PC-9 (cell line): ENCODE data around the gene YIPF5. TPM values are rescaled to one million over a fixed set of nuclear protein-coding genes. Genes with fewer than 3 reads are reported as not detected.

Experiments
- BruUV-seq: library from RNA; stranded (reverse); fragments of 400-500 nt; replicated peaks from 2 replicates; lab custom pipeline; 2021; lab: Mats Ljungman, UMichigan
- CTCF ChIA-PET: fragments of 300-600 bp; sonication (Branson Sonifier 250); formaldehyde crosslinking; loops from one replicate; lab custom pipeline; 2022; ENCODE audit warnings: antibody characterized with exemption; lab: Charles Lee
- POLR2A ChIA-PET: fragments of 300-600 bp; sonication (Branson Sonifier 250); formaldehyde crosslinking; loops from one replicate; lab custom pipeline; 2022; ENCODE audit warnings: antibody characterized with exemption; ENCODE audit not compliant: unreplicated experiment; lab: Charles Lee
- DNase-seq, 2 experiments: peaks; one replicate each; pipeline versions ENCODE4 v3.0.0 to v3.0.0-alpha.2; 2015 to 2022; ENCODE audit warnings: mixed read lengths in 1 of 2
- H2AFZ ChIP-seq: fragments of 200-600 bp; sonication (generic); 2 replicates; pipeline ENCODE4 v1.8.1; 2017; ENCODE audit warnings: antibody characterized with exemption
- H3F3A ChIP-seq: fragments of 200-600 bp; sonication (generic); 2 replicates; pipeline ENCODE4 v1.8.1; 2017; ENCODE audit warnings: antibody characterized with exemption, mild to moderate bottlenecking, low read depth; ENCODE audit not compliant: insufficient read depth
- H3K27ac ChIP-seq: fragments of 200-600 bp; sonication (generic); 2 replicates; pipeline ENCODE4 v1.6.1; 2016; ENCODE audit warnings: mixed run types
- H3K27me3 ChIP-seq: fragments of 200-600 bp; sonication (generic); 2 replicates; pipeline ENCODE4 v1.6.1; 2016; ENCODE audit warnings: low read depth, mixed run types; ENCODE audit not compliant: insufficient read depth
- H3K36me3 ChIP-seq: fragments of 200-600 bp; sonication (generic); 2 replicates; pipeline ENCODE4 v1.6.1; 2016; ENCODE audit warnings: low read depth, mixed run types
- H3K4me1 ChIP-seq: fragments of 200-600 bp; sonication (generic); replicated peaks from 2 replicates; pipeline ENCODE4 v1.6.1; 2016; ENCODE audit warnings: mixed run types; ENCODE audit not compliant: insufficient read depth
- H3K4me2 ChIP-seq: fragments of 200-600 bp; sonication (generic); 2 replicates; pipeline ENCODE4 v1.6.1; 2017; ENCODE audit warnings: mixed run types
- H3K4me3 ChIP-seq: fragments of 200-600 bp; sonication (generic); 2 replicates; pipeline ENCODE4 v1.6.1; 2016; ENCODE audit warnings: mixed run types
- H3K79me2 ChIP-seq: fragments of 200-600 bp; sonication (generic); 2 replicates; pipeline ENCODE4 v1.6.1; 2017; ENCODE audit warnings: low read depth, mixed run types
- H3K9me2 ChIP-seq: fragments of 200-600 bp; sonication (generic); 2 replicates; pipeline ENCODE4 v1.8.1; 2017; ENCODE audit warnings: mild to moderate bottlenecking; ENCODE audit not compliant: insufficient read depth
- H3K9me3 ChIP-seq: fragments of 200-600 bp; sonication (generic); 2 replicates; pipeline ENCODE4 v1.8.1; 2016; ENCODE audit warnings: low read depth; ENCODE audit not compliant: insufficient read depth
- H4K20me1 ChIP-seq: fragments of 200-600 bp; sonication (generic); 2 replicates; pipeline ENCODE4 v1.8.1; 2017; ENCODE audit not compliant: insufficient read depth
- EZH2 ChIP-seq: fragments of 200-600 bp; sonication (generic); IDR thresholded peaks from 2 replicates; pipeline ENCODE4 v1.8.0; 2017; ENCODE audit warnings: antibody characterized with exemption, low read depth
- intact Hi-C: fragments of 100-400 bp; cut with micrococcal nuclease; formaldehyde crosslinking; loops from one replicate; pipeline ENCODE4 v1.10.0; 2022; ENCODE audit not compliant: unreplicated experiment
- total RNA-seq: library from RNA; stranded (reverse); gene quantifications from 2 replicates; pipeline ENCODE4 v1.2.3, GENCODE V29; 2021
- TF ChIP-seq, protein P1 (sequence below): fragments of 200-600 bp; sonication (generic); conservative IDR thresholded peaks from 2 replicates; pipeline ENCODE4 v1.6.1; 2017; ENCODE audit warnings: mixed run types, antibody characterized with exemption, mild to moderate bottlenecking, moderate library complexity

YIPF5 gene
- total RNA-seq, 1 experiment from 2014 or later: 65.8 TPM

- H3K27ac ChIP-seq: no peak overlapping the region
- TF ChIP-seq, protein P1, sequence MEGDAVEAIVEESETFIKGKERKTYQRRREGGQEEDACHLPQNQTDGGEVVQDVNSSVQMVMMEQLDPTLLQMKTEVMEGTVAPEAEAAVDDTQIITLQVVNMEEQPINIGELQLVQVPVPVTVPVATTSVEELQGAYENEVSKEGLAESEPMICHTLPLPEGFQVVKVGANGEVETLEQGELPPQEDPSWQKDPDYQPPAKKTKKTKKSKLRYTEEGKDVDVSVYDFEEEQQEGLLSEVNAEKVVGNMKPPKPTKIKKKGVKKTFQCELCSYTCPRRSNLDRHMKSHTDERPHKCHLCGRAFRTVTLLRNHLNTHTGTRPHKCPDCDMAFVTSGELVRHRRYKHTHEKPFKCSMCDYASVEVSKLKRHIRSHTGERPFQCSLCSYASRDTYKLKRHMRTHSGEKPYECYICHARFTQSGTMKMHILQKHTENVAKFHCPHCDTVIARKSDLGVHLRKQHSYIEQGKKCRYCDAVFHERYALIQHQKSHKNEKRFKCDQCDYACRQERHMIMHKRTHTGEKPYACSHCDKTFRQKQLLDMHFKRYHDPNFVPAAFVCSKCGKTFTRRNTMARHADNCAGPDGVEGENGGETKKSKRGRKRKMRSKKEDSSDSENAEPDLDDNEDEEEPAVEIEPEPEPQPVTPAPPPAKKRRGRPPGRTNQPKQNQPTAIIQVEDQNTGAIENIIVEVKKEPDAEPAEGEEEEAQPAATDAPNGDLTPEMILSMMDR: no peak
- no peak for TF ChIP-seq EZH2
- no peak for DNase-seq
- ChIA-PET POLR2A (no interaction called here), CTCF (no interaction called here)
- H3K4me2 ChIP-seq: no peak overlapping the region
- no TSS peak for BruUV-seq
- H3K4me1 ChIP-seq: peaks cover 14% of the 10 kb centered on the region
- intact Hi-C loops: loop anchor here (2.0 to 10.0 kb wide), 4 partner anchors 1033 to 1929 kb away; no protein-coding TSS in a partner anchor
- peaks cover 24% of the 10 kb centered on the region for H3K27me3 ChIP-seq
- H3K79me2 ChIP-seq: no peaks in the 10 kb centered on the region
- H3K9me3 ChIP-seq: no peaks in the 10 kb centered on the region
- no peak overlapping the region for H3K4me3 ChIP-seq
- no peaks in the 10 kb centered on the region for H4K20me1 ChIP-seq
- H3F3A ChIP-seq: peaks cover 13% of the 10 kb centered on the region
- no peak overlapping the region for H2AFZ ChIP-seq
- no peaks in the 10 kb centered on the region for H3K36me3 ChIP-seq
- H3K9me2 ChIP-seq: no peaks in the 10 kb centered on the region
Measured at GRCh38 chr5:144202072-144202471, 31.6 kb upstream of the YIPF5 start.

GRCh38 chr5:144201588-144201987 lies 31.1 kb upstream of the YIPF5 start:
- Histone ChIP-seq H2AFZ (no peak overlapping the region), H4K20me1 (no peaks in the 10 kb centered on the region), H3K27me3 (peaks cover 19% of the 10 kb centered on the region), H3K9me3 (no peaks in the 10 kb centered on the region), H3K4me3 (no peak overlapping the region), H3K79me2 (no peaks in the 10 kb centered on the region), H3K4me1 (peaks cover 14% of the 10 kb centered on the region), H3F3A (peaks cover 13% of the 10 kb centered on the region), H3K9me2 (no peaks in the 10 kb centered on the region), H3K27ac (no peak overlapping the region), H3K36me3 (no peaks in the 10 kb centered on the region), H3K4me2 (no peak overlapping the region)
- DNase-seq: no peak
- no peak for TF ChIP-seq EZH2
- TF ChIP-seq, protein P1: no peak
- ChIA-PET POLR2A (no interaction called here), CTCF (no interaction called here)
- intact Hi-C loops: loop anchor here (5.0 to 10.0 kb wide), 3 partner anchors 1033 to 1611 kb away; no protein-coding TSS in a partner anchor
- BruUV-seq: no TSS peak

DNA sequence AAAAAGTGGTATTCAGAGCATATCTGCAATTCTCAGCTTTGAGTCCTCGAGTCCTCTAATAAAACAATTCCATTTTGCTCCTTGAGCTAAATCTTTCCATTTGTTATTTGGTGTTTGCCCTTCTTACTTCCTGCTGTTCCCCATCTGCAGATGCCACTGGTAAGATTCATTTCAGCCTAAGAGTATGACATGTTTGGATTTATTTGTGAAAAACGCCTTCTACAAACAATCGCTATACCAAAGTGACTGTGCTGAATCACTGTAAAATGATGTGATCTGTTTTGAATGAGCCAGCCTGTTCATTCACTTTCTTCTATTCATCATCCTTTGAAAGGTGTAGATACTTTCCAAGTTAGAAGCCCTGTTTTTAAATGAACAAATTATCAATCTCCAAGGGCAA lies 27.9 kb upstream of the YIPF5 start:
- ChIA-PET POLR2A (no interaction called here), CTCF (no interaction called here)
- Histone ChIP-seq H3K4me1 (peaks cover 14% of the 10 kb centered on the region), H3K79me2 (no peaks in the 10 kb centered on the region), H3K4me2 (peak overlapping the region; percentile 37), H3F3A (peaks cover 13% of the 10 kb centered on the region), H4K20me1 (no peaks in the 10 kb centered on the region), H3K4me3 (no peak overlapping the region), H2AFZ (no peak overlapping the region), H3K36me3 (no peaks in the 10 kb centered on the region), H3K9me2 (no peaks in the 10 kb centered on the region), H3K27me3 (no peaks in the 10 kb centered on the region), H3K9me3 (no peaks in the 10 kb centered on the region), H3K27ac (peak overlapping the region; percentile 73)
- TF ChIP-seq, protein P1: no peak
- TF ChIP-seq EZH2: no peak
- no TSS peak for BruUV-seq
- peak in 1 of 2 experiments; percentile 82 for DNase-seq
- intact Hi-C loops: no loop called here
